ENCODE data around the gene MEGF11. TPM values are rescaled to one million over a fixed set of nuclear protein-coding genes. Genes with fewer than 3 reads are reported as not detected.

Gene MEGF11
- total RNA-seq, 1 experiment from 2014 or later: 1.2 TPM

GRCh38 chr15:66294157-66294931, 40.8 kb upstream of the MEGF11 start:
- H3K27me3 Mint-ChIP-seq (ENCODE audit: low read depth): no peaks in the 10 kb centered on the region
- Histone ChIP-seq H3K27ac (ENCODE audit: insufficient read length, low read depth, low read length) (peak overlapping the region; percentile 20), H3K4me2 (ENCODE audit: insufficient read depth, insufficient read length, low read length) (peak overlapping the region; percentile 87)

More at GRCh38 chr15:66294157-66294931, 40.8 kb upstream of the MEGF11 start:
- H3K9me3 Mint-ChIP-seq: no peaks in the 10 kb centered on the region
- no CpG with 5 or more reads among the region's 16 CpGs for WGBS (ENCODE audit: extremely low coverage, insufficient read length, low lambda C conversion rate)
- peak overlapping the region; percentile 39 for H3K18ac ChIP-seq (ENCODE audit: insufficient read length, low read depth, low read length)
- no peak overlapping the region for H2AK5ac ChIP-seq (ENCODE audit: insufficient read length, low read length)
- H3K4ac ChIP-seq (ENCODE audit: low read depth, low read length): no peak overlapping the region
- no peak for TF ChIP-seq CTCF (conservative IDR thresholded peaks at IDR 0.05)
- no peak overlapping the region for H4K91ac ChIP-seq (ENCODE audit: insufficient read length, low read depth, low read length)
- peaks cover 3 to 21% (median 14%) of the 10 kb centered on the region in 3 experiments; a peak in 6 of 7 replicates for H3K36me3 Mint-ChIP-seq (ENCODE audit: insufficient read depth in 1 of 3, low read depth in 3 of 3)
- H3K9me3 ChIP-seq (ENCODE audit: control insufficient read depth, low read depth, low read length): no peaks in the 10 kb centered on the region
- no peak overlapping the region for H2BK12ac ChIP-seq (ENCODE audit: insufficient read length, low read depth, low read length)
- no peaks in the 10 kb centered on the region for H4K20me1 ChIP-seq (ENCODE audit: control insufficient read depth, insufficient read depth, insufficient read length)
- no peak overlapping the region for H2BK120ac ChIP-seq (ENCODE audit: low read depth, low read length, poor library complexity, severe bottlenecking)
- H3K23me2 ChIP-seq (ENCODE audit: insufficient read length, low read depth, low read length, poor library complexity, severe bottlenecking): peaks cover 7% of the 10 kb centered on the region
- H3K23ac ChIP-seq (ENCODE audit: insufficient read length, low read depth, low read length): no peak overlapping the region
- H2BK15ac ChIP-seq (ENCODE audit: low read depth, low read length): no peak overlapping the region
- peak overlapping the region; percentile 12 for H3K9ac ChIP-seq (ENCODE audit: extremely low read depth, insufficient read length, low read length)
- peaks cover 30 to 42% of the 10 kb centered on the region in 2 experiments for H3K4me1 Mint-ChIP-seq
- peak overlapping the region; percentile 77 to 90 for H3K4me3 Mint-ChIP-seq
- DNase-seq: peak; percentile 54
- no peak overlapping the region for H4K8ac ChIP-seq (replicated peaks; ENCODE audit: insufficient read length, low read depth, low read length)
- H3K56ac ChIP-seq (ENCODE audit: insufficient read length, low read depth, low read length): no peak overlapping the region
- peak overlapping the region; percentile 34 for H2AFZ ChIP-seq (ENCODE audit: low read length)
- no peaks in the 10 kb centered on the region for H3K27me3 ChIP-seq (ENCODE audit: insufficient read depth, low read length)
- H2BK5ac ChIP-seq (ENCODE audit: insufficient read length, low read length): no peak overlapping the region
- peaks cover 7% of the 10 kb centered on the region; the same call in 1 of the 2 replicates for H3K4me1 ChIP-seq (ENCODE audit: insufficient read depth, low read length)
- no peak overlapping the region for H3T11ph ChIP-seq (ENCODE audit: low read length)
- H3K79me2 ChIP-seq (ENCODE audit: insufficient read depth, low read length): no peaks in the 10 kb centered on the region
- H3K14ac ChIP-seq (ENCODE audit: insufficient read depth, low read length): peak overlapping the region; percentile 59
- H2BK20ac ChIP-seq (ENCODE audit: low read depth, low read length, poor library complexity, severe bottlenecking): no peak overlapping the region
- H3K27ac Mint-ChIP-seq: peak overlapping the region in 2 of 3 experiments; percentile 75 to 90; a peak in 5 of 7 replicates
- H4K5ac ChIP-seq (ENCODE audit: insufficient read length, low read depth, low read length): no peak overlapping the region
- no peaks in the 10 kb centered on the region for H3K79me1 ChIP-seq (ENCODE audit: insufficient read depth, low read depth, low read length, poor library complexity, severe bottlenecking)
